GM12872 (cell line): Measurements from ENCODE around the gene MAGI2.

Experiments
- CTCF ChIP-seq: IDR thresholded peaks from 3 replicates; pipeline ENCODE4 v1.5.1; 2011; ENCODE audit warnings: low read depth, mild to moderate bottlenecking, low read length, moderate library complexity; ENCODE audit not compliant: insufficient read depth

The MAGI2 gene

GRCh38 chr7:78679112-78679876, 774.2 kb downstream of the MAGI2 start:
- TF ChIP-seq CTCF: no peak

- no peak for TF ChIP-seq CTCF
Measured at GRCh38 chr7:78677391-78677790, 776.1 kb downstream of the MAGI2 start.

GRCh38 chr7:78675511-78675910, 778.0 kb downstream of the MAGI2 start:
- TF ChIP-seq CTCF: no peak

GRCh38 chr7:78673272-78673671, 780.2 kb downstream of the MAGI2 start:
- no peak for TF ChIP-seq CTCF

- TF ChIP-seq CTCF: no peak
Measured at GRCh38 chr7:78662939-78663338, 790.5 kb downstream of the MAGI2 start.

- no peak for TF ChIP-seq CTCF
Measured at GRCh38 chr7:78649976-78650375, 803.5 kb downstream of the MAGI2 start.

GRCh38 chr7:78649236-78649635, 804.2 kb downstream of the MAGI2 start:
- TF ChIP-seq CTCF: no peak
